HepG2 (cell line): ENCODE measurements around the gene CLDN20. TPM values are rescaled to one million over a fixed set of nuclear protein-coding genes. Genes with fewer than 3 reads are reported as not detected.
A peak's percentile ranks its signal among the peaks of the same experiment; 100 is the strongest.

Source experiments
- ATAC-seq: fragments of 200-7000 bp; cut with Tn5 transposase; 3 replicates; pipeline ENCODE4 v1.9.1; 2020; ENCODE audit warnings: mild to moderate bottlenecking, moderate library complexity
- BruUV-seq: library from RNA; stranded (reverse); fragments of 400-500 nt; replicated peaks from 2 replicates; lab custom pipeline; 2021; lab: Mats Ljungman, UMichigan
- CTCF ChIA-PET: fragments of 300-600 bp; formaldehyde crosslinking; extraction: SDS; loops from one replicate; lab custom pipeline; 2021; ENCODE audit warnings: low total read pairs, inconsistent platforms, low intra/inter-chr PET ratio; lab: Yijun Ruan, JAX
- POLR2A ChIA-PET: fragments of 350-600 bp; sonication (Branson Sonifier 250); formaldehyde crosslinking; loops from one replicate; lab custom pipeline; 2020; ENCODE audit warnings: antibody characterized with exemption, inconsistent platforms; lab: Yijun Ruan, JAX
- DNase-seq: peaks from one replicate; pipeline ENCODE4 v3.0.0-alpha.2; 2015; ENCODE audit warnings: low spot score
- FAIRE-seq: peaks from 3 replicates; lab custom pipeline; 2011; peaks lifted over from hg19 to GRCh38; lab: Jason Lieb, UNC
- H2AFZ ChIP-seq: one replicate; pipeline ENCODE4 v1.6.1; 2011; ENCODE audit warnings: low read length, inconsistent platforms
- H3K27ac ChIP-seq: fragments of 300-600 bp; 3 replicates; pipeline ENCODE4 v1.8.0; 2011; ENCODE audit warnings: mixed run types, mild to moderate bottlenecking, mixed read lengths, low read length, inconsistent platforms; ENCODE audit not compliant: insufficient read depth; ENCODE audit errors: extremely low read length
- H3K27me3 ChIP-seq, 2 experiments: fragments of 200-600 bp in 1 of 2; 2 replicates in 1 of 2; 3 replicates in 1 of 2; pipeline versions ENCODE4 v1.6.0 to v1.8.0; 2011; ENCODE audit warnings: low read length in 2 of 2, mild to moderate bottlenecking in 2 of 2, moderate library complexity in 2 of 2, inconsistent platforms in 1 of 2; ENCODE audit not compliant: insufficient read depth in 2 of 2, control insufficient read depth in 1 of 2
- H3K36me3 ChIP-seq, 2 experiments: fragments of 200-600 bp in 1 of 2; replicated peaks in 1 of 2; 2 replicates in 1 of 2; 3 replicates in 1 of 2; pipeline versions ENCODE4 v1.5.1 to v1.8.0; 2011; ENCODE audit warnings: low read length in 2 of 2, inconsistent platforms in 1 of 2; ENCODE audit not compliant: insufficient read depth in 2 of 2, control insufficient read depth in 1 of 2
- H3K4me1 ChIP-seq: 2 replicates; pipeline ENCODE4 v1.5.1; 2012; ENCODE audit warnings: low read length, inconsistent platforms; ENCODE audit not compliant: insufficient read depth
- H3K4me2 ChIP-seq: 2 replicates; pipeline ENCODE4 v1.6.0; 2011; ENCODE audit warnings: low read depth, low read length, inconsistent platforms
- H3K4me3 ChIP-seq, 3 experiments: fragments of 200-600 bp in 1 of 3; sonication (generic), shearing (Covaris generic) in 1 of 3; replicated peaks in 1 of 3; 2 replicates each; pipeline ENCODE4 v1.5.1; 2011 to 2016; ENCODE audit warnings: low read length in 3 of 3, inconsistent platforms in 2 of 3, low read depth in 2 of 3, mild to moderate bottlenecking in 2 of 3, control low read depth in 1 of 3, mixed read lengths in 1 of 3; ENCODE audit not compliant: insufficient read depth in 1 of 3
- H3K79me2 ChIP-seq: one replicate; pipeline ENCODE4 v1.6.1; 2011; ENCODE audit warnings: low read length, inconsistent platforms; ENCODE audit not compliant: insufficient read depth
- H3K9ac ChIP-seq: 2 replicates; pipeline ENCODE4 v1.6.0; 2011; ENCODE audit warnings: mild to moderate bottlenecking, low read depth, low read length, inconsistent platforms; ENCODE audit not compliant: insufficient read depth
- H3K9me3 ChIP-seq: 2 replicates; pipeline ENCODE4 v1.5.1; 2012; ENCODE audit warnings: mild to moderate bottlenecking, low read length
- H4K20me1 ChIP-seq: 2 replicates; pipeline ENCODE4 v1.6.0; 2011; ENCODE audit warnings: inconsistent platforms, mild to moderate bottlenecking, low read length, moderate library complexity; ENCODE audit not compliant: insufficient read depth
- AGO2 ChIP-seq: fragments of 200-400 bp; formaldehyde crosslinking; optimal IDR thresholded peaks from 2 replicates; pipeline ENCODE3; 2017; ENCODE audit warnings: mild to moderate bottlenecking, low read depth, low read length, moderate library complexity
- ERF ChIP-seq: IDR thresholded peaks from 2 replicates; pipeline ENCODE4 v1.6.1; 2018; ENCODE audit warnings: missing biosample characterization, missing genetic modification reagents
- HOXA9 ChIP-seq: sonication (generic); formaldehyde crosslinking; IDR thresholded peaks from 2 replicates; pipeline ENCODE4 v1.8.1; 2022; ENCODE audit warnings: missing genetic modification reagents, mild to moderate bottlenecking, moderate library complexity, borderline replicate concordance
- MAFF ChIP-seq: IDR thresholded peaks from 2 replicates; pipeline ENCODE4 v1.6.1; 2011; ENCODE audit warnings: low read depth, low read length, improper control_type of control experiment
- MAFK ChIP-seq, 2 experiments: IDR thresholded peaks in 1 of 2; conservative IDR thresholded peaks in 1 of 2; 2 replicates each; pipeline ENCODE4 v1.6.1; 2011; ENCODE audit warnings: improper control_type of control experiment in 2 of 2, low read length in 2 of 2
- POLR2A ChIP-seq, 2 experiments: IDR thresholded peaks; 2 replicates each; pipeline ENCODE4 v1.6.1; 2011; ENCODE audit warnings: low read depth in 2 of 2, low read length in 2 of 2, mild to moderate bottlenecking in 1 of 2, moderate library complexity in 1 of 2; ENCODE audit not compliant: insufficient read depth in 1 of 2
- POLR2AphosphoS5 ChIP-seq: IDR thresholded peaks from 2 replicates; pipeline ENCODE4 v1.6.1; 2012; ENCODE audit warnings: low read depth, low read length
- POLR2G ChIP-seq: fragments of 200-400 bp; formaldehyde crosslinking; IDR thresholded peaks from 2 replicates; pipeline ENCODE4 v1.6.1; 2018; ENCODE audit warnings: mild to moderate bottlenecking, low read depth, low read length, moderate library complexity
- RBM22 ChIP-seq: fragments of 200-400 bp; formaldehyde crosslinking; optimal IDR thresholded peaks from 2 replicates; pipeline ENCODE3; 2017; ENCODE audit warnings: mild to moderate bottlenecking, low read length, moderate library complexity
- RORA ChIP-seq: sonication (generic); formaldehyde crosslinking; IDR thresholded peaks from 2 replicates; pipeline ENCODE4 v1.5.0; 2020; ENCODE audit warnings: mild to moderate bottlenecking, missing genetic modification reagents, moderate library complexity
- RXRB ChIP-seq: IDR thresholded peaks from 2 replicates; pipeline ENCODE4 v1.6.1; 2016; ENCODE audit warnings: borderline replicate concordance, missing genetic modification reagents, missing compliant biosample characterization
- ZBTB34 ChIP-seq: sonication (generic); formaldehyde crosslinking; IDR thresholded peaks from 2 replicates; pipeline ENCODE4 v1.8.0; 2022; ENCODE audit warnings: mild to moderate bottlenecking, missing genetic modification reagents
- ZNF674 ChIP-seq: sonication (generic); formaldehyde crosslinking; IDR thresholded peaks from 2 replicates; pipeline ENCODE4 v1.5.0; 2020; ENCODE audit warnings: low read depth, mild to moderate bottlenecking, missing genetic modification reagents
- WGBS: methylation state at CpG from one replicate; pipeline ENCODE4 v1.1.6; 2017; ENCODE audit warnings: low lambda C conversion rate; 5-methylcytosine and 5-hydroxymethylcytosine counted together
- in situ Hi-C: cut with HindIII; loops from 2 replicates; pipeline ENCODE4 v1.10.0; 2017; ENCODE audit warnings: low pct_unique_long_range_greater_than_20kb; ENCODE audit not compliant: extremely low pct_ligation_motif_present
- intact Hi-C: fragments of 100-400 bp; cut with micrococcal nuclease; formaldehyde crosslinking; loops from one replicate; pipeline ENCODE4 v1.10.0; 2022; ENCODE audit not compliant: unreplicated experiment
- polyA plus RNA-seq, 8 experiments: library from polyadenylated mRNA; depleted of rRNA in 3 of 8; stranded (reverse) in 7 of 8; unstranded in 1 of 8; fragments of >200 nt; fragmentation: Illumina TruSeq in 4 of 8; extraction: Trizol in 4 of 8; gene quantifications; 2 replicates each; pipeline versions ENCODE4 v1.2.1 to v1.2.3, GENCODE V29; 2011 to 2016; ENCODE audit warnings: low read depth in 4 of 8, missing spikeins in 1 of 8, mixed read lengths in 1 of 8; ENCODE audit not compliant: insufficient read depth in 1 of 8
- total RNA-seq, 5 experiments: library from RNA; depleted of rRNA; stranded (reverse); fragments of >200 nt; fragmentation: Illumina TruSeq; extraction: Trizol; gene quantifications; 2 replicates each; pipeline ENCODE4 v1.2.3, GENCODE V29; 2016; ENCODE audit warnings: low read depth in 1 of 5
- TF ChIP-seq, protein P1 (sequence below): sonication (generic); formaldehyde crosslinking; IDR thresholded peaks from 2 replicates; pipeline ENCODE4 v1.8.0; 2022; ENCODE audit warnings: mild to moderate bottlenecking, missing genetic modification reagents, borderline replicate concordance

Gene CLDN20
- total and polyA plus RNA-seq, 2 of the 13 experiments (the other 11 are each of a cell fraction or from before 2014, with no cell fraction given) = not detected

DNA sequence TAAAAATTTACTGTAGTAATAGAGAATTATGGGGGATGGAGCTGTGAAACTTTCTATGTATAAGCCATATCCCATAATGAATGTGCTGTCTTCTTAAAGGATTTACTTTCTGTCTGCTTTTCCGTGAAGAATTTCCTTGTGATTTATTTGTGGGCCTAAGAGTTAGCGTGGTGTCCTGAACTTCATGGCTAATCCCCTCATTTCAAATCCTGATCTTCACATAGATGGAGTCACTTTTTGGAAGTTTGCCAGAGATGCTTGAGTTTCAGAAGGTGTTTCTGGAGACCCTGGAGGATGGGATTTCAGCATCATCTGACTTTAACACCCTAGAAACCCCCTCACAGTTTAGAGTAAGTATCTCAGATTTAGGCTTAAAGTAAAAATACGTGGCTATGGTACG lies 19.4 kb upstream of the CLDN20 start:
- CTCF ChIA-PET = no interaction called here
- in situ Hi-C loops (no loop called here), intact Hi-C loops (loop anchor here (10.0 kb wide), 1 partner anchor 320 kb away; no protein-coding TSS in a partner anchor)
- no peak for ATAC-seq
- H3K9me3 ChIP-seq = no peaks in the 10 kb centered on the region
- H3K36me3 ChIP-seq = peaks cover 1 to 12% of the 10 kb centered on the region in 2 experiments; a peak in 2 of 5 replicates
- no peak overlapping the region for H3K9ac ChIP-seq
- BruUV-seq = no TSS peak
- no peak overlapping the region for H3K27ac ChIP-seq
- no peak overlapping the region for H3K4me2 ChIP-seq
- no peak for DNase-seq
- POLR2A ChIA-PET = interaction anchor here (1.2 kb wide), 1 partner anchor 68 kb away, joined by 3 read pairs; no protein-coding TSS in a partner anchor
- 92% methylated on average over 4 of the region's 4 CpGs for WGBS
- H3K4me1 ChIP-seq = no peaks in the 10 kb centered on the region
- no peak overlapping the region for H3K4me3 ChIP-seq
- FAIRE-seq = no peak
- TF ChIP-seq AGO2 = peak; percentile 1
- TF ChIP-seq HOXA9 (CRISPR knock-in tag) = no peak
- TF ChIP-seq POLR2AphosphoS5 = 0 out of 2 replicates have a peak, but pooled peaks have one; percentile 18
- no peak overlapping the region for H2AFZ ChIP-seq
- H4K20me1 ChIP-seq = no peaks in the 10 kb centered on the region
- no peaks in the 10 kb centered on the region for H3K27me3 ChIP-seq
- no peaks in the 10 kb centered on the region for H3K79me2 ChIP-seq

DNA sequence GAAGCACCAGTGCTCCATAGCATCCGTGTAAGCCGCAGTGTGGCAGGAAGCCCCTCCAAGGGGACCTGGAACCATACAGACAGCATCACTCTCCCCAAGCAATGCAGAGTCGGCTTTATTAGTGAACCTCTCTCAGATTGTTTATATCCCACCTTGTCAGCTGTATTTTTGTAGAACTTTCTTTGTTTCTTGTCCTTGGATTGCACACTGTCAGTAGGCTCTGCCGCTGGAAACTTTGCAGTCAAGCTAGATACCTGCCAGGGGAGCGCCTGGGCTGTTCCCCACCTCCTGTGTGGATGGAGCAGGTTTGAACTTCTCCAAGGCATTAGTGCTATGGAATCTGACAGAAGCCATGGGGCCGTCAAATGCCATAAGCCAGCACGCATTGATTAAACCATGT lies 18.6 kb upstream of the CLDN20 start:
- FAIRE-seq (no peak), ATAC-seq (no peak), DNase-seq (no peak)
- intact Hi-C loops (loop anchor here (5.0 to 10.0 kb wide), 2 partner anchors 320 to 568 kb away; no protein-coding TSS in a partner anchor), in situ Hi-C loops (loop anchor here (5.0 kb wide), 1 partner anchor 68 kb away; no protein-coding TSS in a partner anchor)
- Histone ChIP-seq H3K4me1 (no peaks in the 10 kb centered on the region), H3K4me3 (no peak overlapping the region), H3K9ac (no peak overlapping the region), H3K79me2 (no peaks in the 10 kb centered on the region), H2AFZ (no peak overlapping the region), H4K20me1 (no peaks in the 10 kb centered on the region), H3K4me2 (no peak overlapping the region), H3K27me3 (no peaks in the 10 kb centered on the region), H3K36me3 (peaks cover 1 to 19% of the 10 kb centered on the region in 2 experiments; a peak in 2 of 5 replicates), H3K27ac (no peak overlapping the region), H3K9me3 (no peaks in the 10 kb centered on the region)
- ChIA-PET CTCF (no interaction called here), POLR2A (interaction anchor here (1.3 kb wide), 1 partner anchor 10 kb away, joined by 7 read pairs; no protein-coding TSS in a partner anchor)
- no peak for TF ChIP-seq RORA (CRISPR knock-in tag)
- peak; percentile 53; the same call in 1 of the 2 replicates for TF ChIP-seq MAFF
- TF ChIP-seq MAFK (conservative IDR thresholded peaks at IDR 0.05 in 1 of 2, IDR thresholded peaks at IDR 0.05 in 1 of 2; ENCODE audit: low read length in 2 of 2) = peak; percentile 27 to 75; a peak in 2 of 4 replicates
- TF ChIP-seq, protein P1, sequence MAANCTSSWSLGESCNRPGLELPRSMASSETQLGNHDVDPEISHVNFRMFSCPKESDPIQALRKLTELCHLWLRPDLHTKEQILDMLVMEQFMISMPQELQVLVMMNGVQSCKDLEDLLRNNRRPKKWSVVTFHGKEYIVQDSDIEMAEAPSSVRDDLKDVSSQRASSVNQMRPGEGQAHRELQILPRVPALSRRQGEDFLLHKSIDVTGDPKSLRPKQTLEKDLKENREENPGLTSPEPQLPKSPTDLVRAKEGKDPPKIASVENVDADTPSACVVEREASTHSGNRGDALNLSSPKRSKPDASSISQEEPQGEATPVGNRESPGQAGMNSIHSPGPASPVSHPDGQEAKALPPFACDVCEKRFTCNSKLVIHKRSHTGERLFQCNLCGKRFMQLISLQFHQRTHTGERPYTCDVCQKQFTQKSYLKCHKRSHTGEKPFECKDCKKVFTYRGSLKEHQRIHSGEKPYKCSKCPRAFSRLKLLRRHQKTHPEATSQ (CRISPR knock-in tag) = peak; percentile 57; the same call in 1 of the 2 replicates
- TF ChIP-seq RBM22 = peak; percentile 92
- peak; percentile 57; the same call in 1 of the 2 replicates for TF ChIP-seq ZBTB34 (CRISPR knock-in tag)
- no peak for TF ChIP-seq ERF (CRISPR knock-in tag)
- TF ChIP-seq POLR2G = peak; percentile 34
- TF ChIP-seq ZNF674 (CRISPR knock-in tag) = no peak
- peak; percentile 19 for TF ChIP-seq AGO2
- peak in 1 of 2 experiments; percentile 16; a peak in 1 of 4 replicates for TF ChIP-seq POLR2A (IDR thresholded peaks at IDR 0.05; ENCODE audit: insufficient read depth in 1 of 2, low read depth in 2 of 2, low read length in 2 of 2)
- TF ChIP-seq RXRB (CRISPR knock-in tag) = no peak
- 96% methylated on average over 7 of the region's 7 CpGs for WGBS
- BruUV-seq = no TSS peak
